Astrocyte of the cerebellum (primary cell): ENCODE measurements around the gene MSL3.

Experiments used
- DNase-seq: peaks from one replicate; pipeline ENCODE4 v3.0.0-alpha.2; 2011; ENCODE audit warnings: low read depth
- H3K4me3 ChIP-seq: 2 replicates; pipeline ENCODE4 v1.5.1; 2011; ENCODE audit warnings: mild to moderate bottlenecking, low read depth, low read length, moderate library complexity
- in situ Hi-C: cut with HindIII; loops from 2 replicates; pipeline ENCODE4 v1.10.0; 2017; ENCODE audit warnings: low sequenced_read_pairs
- TF ChIP-seq, protein P1 (sequence below): IDR thresholded peaks from 2 replicates; pipeline ENCODE4 v1.5.1; 2012; ENCODE audit warnings: low read length, low read depth, moderate library complexity, mild to moderate bottlenecking; ENCODE audit errors: missing control alignments

The MSL3 gene

GRCh38 chrX:11739776-11740175 lies 18.3 kb upstream of the MSL3 start:
- H3K4me3 ChIP-seq, result no peak overlapping the region
- in situ Hi-C loops, result no loop called here
- no peak for DNase-seq
- TF ChIP-seq, protein P1, sequence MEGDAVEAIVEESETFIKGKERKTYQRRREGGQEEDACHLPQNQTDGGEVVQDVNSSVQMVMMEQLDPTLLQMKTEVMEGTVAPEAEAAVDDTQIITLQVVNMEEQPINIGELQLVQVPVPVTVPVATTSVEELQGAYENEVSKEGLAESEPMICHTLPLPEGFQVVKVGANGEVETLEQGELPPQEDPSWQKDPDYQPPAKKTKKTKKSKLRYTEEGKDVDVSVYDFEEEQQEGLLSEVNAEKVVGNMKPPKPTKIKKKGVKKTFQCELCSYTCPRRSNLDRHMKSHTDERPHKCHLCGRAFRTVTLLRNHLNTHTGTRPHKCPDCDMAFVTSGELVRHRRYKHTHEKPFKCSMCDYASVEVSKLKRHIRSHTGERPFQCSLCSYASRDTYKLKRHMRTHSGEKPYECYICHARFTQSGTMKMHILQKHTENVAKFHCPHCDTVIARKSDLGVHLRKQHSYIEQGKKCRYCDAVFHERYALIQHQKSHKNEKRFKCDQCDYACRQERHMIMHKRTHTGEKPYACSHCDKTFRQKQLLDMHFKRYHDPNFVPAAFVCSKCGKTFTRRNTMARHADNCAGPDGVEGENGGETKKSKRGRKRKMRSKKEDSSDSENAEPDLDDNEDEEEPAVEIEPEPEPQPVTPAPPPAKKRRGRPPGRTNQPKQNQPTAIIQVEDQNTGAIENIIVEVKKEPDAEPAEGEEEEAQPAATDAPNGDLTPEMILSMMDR, result no peak

DNA sequence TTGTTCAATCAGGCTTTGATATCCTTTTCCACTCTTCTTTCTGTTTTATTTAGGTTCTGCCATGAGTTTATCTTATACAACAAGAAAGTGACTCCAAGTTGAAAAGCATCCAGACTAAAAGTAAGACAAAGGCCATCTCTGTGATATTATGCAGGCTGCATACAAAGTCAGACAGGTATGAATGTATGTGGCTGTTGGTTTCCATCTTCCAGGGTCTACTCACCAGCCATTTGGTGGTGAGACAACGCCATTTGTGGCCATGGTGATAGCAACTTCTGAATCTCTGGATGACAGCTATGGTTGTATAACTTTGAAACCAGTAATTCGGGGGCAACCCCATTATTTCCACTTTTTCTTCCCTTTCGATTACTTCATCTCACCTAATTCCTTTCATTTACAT lies 17.2 kb upstream of the MSL3 start:
- no peak for DNase-seq
- TF ChIP-seq, protein P1, result no peak
- no peak overlapping the region for H3K4me3 ChIP-seq

DNA sequence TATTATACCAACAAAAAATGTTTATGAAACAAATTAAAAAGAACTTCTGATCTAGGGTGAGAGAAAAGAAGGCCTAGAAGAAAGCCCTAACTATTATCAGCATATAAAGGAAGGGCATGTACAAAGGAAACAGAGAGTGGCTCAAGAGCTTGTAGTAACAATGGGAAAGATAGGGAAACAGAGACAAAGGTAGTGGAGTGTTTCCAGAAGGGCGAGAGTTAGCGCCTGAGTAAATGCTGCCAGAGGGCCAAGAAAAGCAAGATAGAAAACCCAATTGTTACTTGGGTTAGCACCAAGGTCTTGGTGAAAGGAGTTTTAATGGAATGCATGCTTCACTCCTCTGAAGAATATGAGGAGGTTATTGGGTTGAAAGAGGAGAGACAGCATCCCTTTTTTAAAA lies 16.5 kb upstream of the MSL3 start:
- in situ Hi-C loops, result no loop called here
- H3K4me3 ChIP-seq, result no peak overlapping the region
- no peak for DNase-seq
- TF ChIP-seq, protein P1, result no peak

More for the DNA sequence above, 17.2 kb upstream of the MSL3 start:
- in situ Hi-C loops, result no loop called here

DNA sequence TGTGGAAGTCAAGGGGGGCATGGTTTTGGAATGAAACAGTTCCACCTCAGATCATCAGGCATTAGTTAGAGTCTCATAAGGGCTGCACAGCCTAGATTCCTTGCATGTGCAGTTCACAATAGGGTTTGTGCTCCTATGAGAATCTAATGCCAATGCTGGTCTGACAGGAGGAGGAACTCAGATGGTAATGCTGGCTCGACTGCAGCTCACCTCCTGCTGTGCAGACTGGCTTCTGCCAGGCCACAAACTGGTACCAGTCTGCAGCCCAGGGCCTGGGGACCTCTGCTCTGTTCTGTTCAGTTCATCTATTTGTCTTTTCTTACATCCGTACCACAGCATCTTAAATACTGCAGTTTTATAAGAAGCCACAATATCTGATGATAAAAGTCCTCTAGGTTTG lies 12.2 kb upstream of the MSL3 start:
- H3K4me3 ChIP-seq, result no peak overlapping the region
- TF ChIP-seq, protein P1, result no peak
- in situ Hi-C loops, result no loop called here
- DNase-seq, result no peak

GRCh38 chrX:11750046-11750445 lies 8.0 kb upstream of the MSL3 start:
- H3K4me3 ChIP-seq, result no peak overlapping the region

DNA sequence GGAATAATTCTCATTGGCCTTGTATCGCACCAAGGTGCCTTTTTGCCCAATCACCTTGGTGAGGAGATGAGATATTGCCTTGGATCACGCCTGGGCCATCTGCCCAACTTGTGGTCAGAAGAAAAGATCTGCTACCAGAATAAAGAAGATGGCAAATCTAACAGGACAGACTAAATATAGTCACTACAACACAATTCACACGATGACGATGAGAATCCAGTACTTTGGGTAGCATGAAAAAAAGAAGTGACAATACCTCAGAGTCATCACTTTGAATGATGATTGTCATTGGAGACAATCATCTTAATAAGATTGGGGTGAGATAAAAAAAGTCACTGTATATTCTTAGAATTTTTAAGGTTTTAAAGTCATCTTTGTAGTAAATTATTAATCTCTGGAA lies 7.3 kb upstream of the MSL3 start:
- no peak overlapping the region for H3K4me3 ChIP-seq
- in situ Hi-C loops, result loop anchor here (25.0 kb wide), 1 partner anchor 213 kb away; no protein-coding TSS in a partner anchor
- TF ChIP-seq, protein P1, result no peak
- DNase-seq, result no peak

More at GRCh38 chrX:11750046-11750445, 8.0 kb upstream of the MSL3 start:
- in situ Hi-C loops, result loop anchor here (25.0 kb wide), 1 partner anchor 213 kb away; no protein-coding TSS in a partner anchor
- TF ChIP-seq, protein P1, result no peak
- DNase-seq, result no peak
